HG03097 (cell line): ENCODE measurements around the gene MICB.
"Not testable (repeated sequence)": the region's sequence is repeated elsewhere in the genome, so short reads cannot be mapped to it uniquely, and the experiment has no call there.

ENCODE experiments used
- ATAC-seq: cut with Tn5 transposase; IDR thresholded peaks from one replicate; pipeline ENCODE4 v1.9.1; 2021; ENCODE audit not compliant: unreplicated experiment, low FRiP score

Gene MICB

GRCh38 chr6:31473780-31474761 is 23.9 kb upstream of the MICB start:
- ATAC-seq, result no peak

GRCh38 chr6:31474871-31475286 is 23.1 kb upstream of the MICB start:
- no peak for ATAC-seq

GRCh38 chr6:31476515-31477139 is 21.3 kb upstream of the MICB start:
- ATAC-seq, result no peak

- no peak for ATAC-seq
These were observed 20.4 kb upstream of the MICB start for GRCh38 chr6:31477521-31477920.

GRCh38 chr6:31478186-31478950 is 19.6 kb upstream of the MICB start:
- no peak for ATAC-seq

- ATAC-seq, result no peak
These were observed 18.6 kb upstream of the MICB start for GRCh38 chr6:31479151-31479932.

- no peak for ATAC-seq
These were observed 17.9 kb upstream of the MICB start for GRCh38 chr6:31479933-31480535.

- ATAC-seq, result no peak
These were observed 17.4 kb upstream of the MICB start for GRCh38 chr6:31480574-31480973.

- ATAC-seq, result no peak
These were observed 14.6 kb upstream of the MICB start for GRCh38 chr6:31483392-31483791.

- no peak for ATAC-seq
These were observed 12.9 kb upstream of the MICB start for GRCh38 chr6:31485055-31485454.

- not testable (repeated sequence) for ATAC-seq
These were observed 11.7 kb upstream of the MICB start for GRCh38 chr6:31486065-31486837.

- not testable (repeated sequence) for ATAC-seq
These were observed 10.3 kb upstream of the MICB start for GRCh38 chr6:31487674-31488073.

GRCh38 chr6:31489086-31489485 is 8.9 kb upstream of the MICB start:
- no peak for ATAC-seq

GRCh38 chr6:31490115-31490873 is 7.7 kb upstream of the MICB start:
- ATAC-seq, result no peak

- not testable (repeated sequence) for ATAC-seq
These were observed 4.4 kb upstream of the MICB start for GRCh38 chr6:31493550-31493874.

- no peak for ATAC-seq
These were observed 3.9 kb upstream of the MICB start for GRCh38 chr6:31493875-31494694.

GRCh38 chr6:31495580-31495979 is 2.4 kb upstream of the MICB start:
- ATAC-seq, result no peak

- not testable (repeated sequence) for ATAC-seq
These were observed 1.1 kb upstream of the MICB start for GRCh38 chr6:31496826-31497225.
